ENCODE data around the gene ELAVL2.

ELAVL2 gene

GRCh38 chr9:23784962-23785361, 41.1 kb downstream of the ELAVL2 start:
- DNase-seq (ENCODE audit: low read depth in 1 of 2, low spot score in 1 of 2), result no peak
- H3K27ac ChIP-seq (replicated peaks), result no peak overlapping the region
- no peak for TF ChIP-seq SPI1 (IDR thresholded peaks at IDR 0.05; ENCODE audit: borderline replicate concordance, low read depth)
- TF ChIP-seq GABPA (IDR thresholded peaks at IDR 0.05; ENCODE audit: low read depth), result no peak
- TF ChIP-seq CTCF (IDR thresholded peaks at IDR 0.05; ENCODE audit: insufficient read depth, low read length), result no peak
- TF ChIP-seq REST (IDR thresholded peaks at IDR 0.05; ENCODE audit: insufficient replicate concordance, low read depth), result no peak
- TF ChIP-seq POLR2AphosphoS5 (IDR thresholded peaks at IDR 0.05; ENCODE audit: low read depth), result no peak

DNA sequence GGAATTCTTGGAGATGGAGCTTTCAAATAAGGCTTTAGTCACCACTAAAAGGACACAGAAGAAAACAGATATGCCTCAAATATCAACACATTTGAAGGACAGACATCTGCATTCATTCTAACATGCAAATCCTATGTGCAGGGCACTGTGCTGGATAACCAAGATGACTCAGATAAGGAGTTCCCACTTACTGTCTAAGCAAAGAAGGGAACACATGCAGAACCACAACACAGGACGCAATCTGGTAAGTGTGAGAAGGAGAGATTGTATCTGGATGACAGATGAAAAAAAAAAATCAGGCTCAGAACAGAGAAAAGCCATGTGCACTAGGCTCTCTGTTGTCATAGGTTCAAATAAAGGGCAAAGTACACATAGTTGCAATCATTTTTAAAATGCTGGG, 42.5 kb downstream of the ELAVL2 start:
- TF ChIP-seq REST (IDR thresholded peaks at IDR 0.05; ENCODE audit: insufficient replicate concordance, low read depth) (no peak), POLR2AphosphoS5 (IDR thresholded peaks at IDR 0.05; ENCODE audit: low read depth) (no peak), CTCF (IDR thresholded peaks at IDR 0.05; ENCODE audit: insufficient read depth, low read length) (no peak)
- H3K27me3 ChIP-seq (ENCODE audit: insufficient read depth, poor library complexity, severe bottlenecking), result no peaks in the 10 kb centered on the region
- H3K4me3 ChIP-seq (replicated peaks; ENCODE audit: insufficient read depth, low read length), result no peak overlapping the region
- no peak overlapping the region for H3K27ac ChIP-seq (replicated peaks)
- no peak for DNase-seq (ENCODE audit: low read depth in 1 of 2, low spot score in 1 of 2)

More at GRCh38 chr9:23784962-23785361, 41.1 kb downstream of the ELAVL2 start:
- Histone ChIP-seq H3K27me3 (ENCODE audit: insufficient read depth, poor library complexity, severe bottlenecking) (no peaks in the 10 kb centered on the region), H3K4me3 (replicated peaks; ENCODE audit: insufficient read depth, low read length) (no peak overlapping the region)

DNA sequence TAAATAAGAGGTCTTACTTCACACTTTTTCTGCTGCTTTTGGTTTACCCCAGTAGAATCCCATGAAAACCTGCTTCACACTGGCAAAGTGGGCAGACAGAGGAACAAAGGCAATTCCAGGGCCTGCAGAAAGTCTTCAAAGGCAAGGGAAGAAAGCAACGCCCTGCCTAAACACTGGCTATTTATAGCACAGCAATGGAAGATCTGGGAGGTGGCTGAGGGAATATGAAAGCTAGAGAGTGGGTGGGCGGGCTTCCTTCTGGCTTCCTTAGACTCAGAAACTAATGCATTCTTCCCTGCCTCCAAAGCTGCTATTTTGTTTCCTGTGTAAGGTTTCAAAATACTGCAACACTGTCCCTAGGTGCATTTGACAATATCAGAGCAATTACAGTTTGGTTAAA, 46.8 kb downstream of the ELAVL2 start:
- no peak for TF ChIP-seq SPI1 (IDR thresholded peaks at IDR 0.05; ENCODE audit: borderline replicate concordance, low read depth)
- no peak for TF ChIP-seq REST (IDR thresholded peaks at IDR 0.05; ENCODE audit: insufficient replicate concordance, low read depth)
- TF ChIP-seq GABPA (IDR thresholded peaks at IDR 0.05; ENCODE audit: low read depth), result no peak
- no peak for TF ChIP-seq CTCF (IDR thresholded peaks at IDR 0.05; ENCODE audit: insufficient read depth, low read length)
- Histone ChIP-seq H3K4me3 (replicated peaks; ENCODE audit: insufficient read depth, low read length) (no peak overlapping the region), H3K27ac (replicated peaks) (no peak overlapping the region), H3K27me3 (ENCODE audit: insufficient read depth, poor library complexity, severe bottlenecking) (no peaks in the 10 kb centered on the region)
- no peak for DNase-seq (ENCODE audit: low read depth in 1 of 2, low spot score in 1 of 2)

Data from HL-60 (cell line).